ENCODE data around the gene CIAO1. TPM values are rescaled to one million over a fixed set of nuclear protein-coding genes. Genes with fewer than 3 reads are reported as not detected.

CIAO1 gene
- total and polyA plus RNA-seq, 10 donors, result 31.3 to 122 (median 70.3) TPM

DNA sequence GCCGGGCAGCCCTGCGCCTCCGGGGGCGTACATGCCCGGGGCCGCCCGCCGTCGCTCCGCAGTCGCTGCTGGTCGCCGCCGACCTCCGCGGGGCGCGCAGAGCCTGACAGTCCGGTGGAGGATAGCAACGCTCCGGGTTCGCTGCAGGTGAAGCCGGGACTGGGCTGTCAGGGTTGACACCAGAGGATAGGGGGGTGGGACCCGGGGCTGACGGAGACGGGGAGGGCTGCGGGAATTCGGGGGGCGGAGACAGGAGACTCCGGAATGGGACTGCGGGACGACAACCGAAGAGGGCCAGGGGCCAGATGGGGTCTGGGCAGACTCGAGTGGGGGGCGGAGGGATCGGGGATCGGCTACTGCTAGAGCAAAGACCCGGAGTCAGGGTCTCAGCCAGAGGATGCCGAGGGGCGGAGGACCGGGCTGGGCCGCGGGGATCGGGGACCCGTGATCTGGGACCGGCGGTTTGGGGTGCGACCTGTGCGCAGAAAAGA is 631 bp upstream of the CIAO1 start:
- peaks cover 44 to 72% (median 63%) of the 10 kb centered on the region in 6 donors for H3K4me1 ChIP-seq
- intact Hi-C loops (cut with DNase I; ENCODE audit: low total_unique reads), result loop anchor here (5.0 kb wide), 1 partner anchor 58 kb away; the partner anchor contains the start of gene STARD7
- H3K27ac ChIP-seq, result peak overlapping the region; percentile 75 to 99 (median 94)
- no peaks in the 10 kb centered on the region for H3K27me3 ChIP-seq (replicated peaks in 1 of 7)
- 1% methylated on average over 32 to 49 of the region's 49 CpGs for WGBS, 5 donors
- H3K9me3 ChIP-seq, result no peaks in the 10 kb centered on the region
- TF ChIP-seq POLR2A (IDR thresholded peaks at IDR 0.05) (no peak), POLR2AphosphoS5 (IDR thresholded peaks at IDR 0.05) (no peak)
- TF ChIP-seq, protein P1, sequence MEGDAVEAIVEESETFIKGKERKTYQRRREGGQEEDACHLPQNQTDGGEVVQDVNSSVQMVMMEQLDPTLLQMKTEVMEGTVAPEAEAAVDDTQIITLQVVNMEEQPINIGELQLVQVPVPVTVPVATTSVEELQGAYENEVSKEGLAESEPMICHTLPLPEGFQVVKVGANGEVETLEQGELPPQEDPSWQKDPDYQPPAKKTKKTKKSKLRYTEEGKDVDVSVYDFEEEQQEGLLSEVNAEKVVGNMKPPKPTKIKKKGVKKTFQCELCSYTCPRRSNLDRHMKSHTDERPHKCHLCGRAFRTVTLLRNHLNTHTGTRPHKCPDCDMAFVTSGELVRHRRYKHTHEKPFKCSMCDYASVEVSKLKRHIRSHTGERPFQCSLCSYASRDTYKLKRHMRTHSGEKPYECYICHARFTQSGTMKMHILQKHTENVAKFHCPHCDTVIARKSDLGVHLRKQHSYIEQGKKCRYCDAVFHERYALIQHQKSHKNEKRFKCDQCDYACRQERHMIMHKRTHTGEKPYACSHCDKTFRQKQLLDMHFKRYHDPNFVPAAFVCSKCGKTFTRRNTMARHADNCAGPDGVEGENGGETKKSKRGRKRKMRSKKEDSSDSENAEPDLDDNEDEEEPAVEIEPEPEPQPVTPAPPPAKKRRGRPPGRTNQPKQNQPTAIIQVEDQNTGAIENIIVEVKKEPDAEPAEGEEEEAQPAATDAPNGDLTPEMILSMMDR (IDR thresholded peaks at IDR 0.05 in 8 of 11, conservative IDR thresholded peaks at IDR 0.05 in 3 of 11), result no peak
- peaks cover 0 to 66% (median 37%) of the 10 kb centered on the region in 6 donors for H3K36me3 ChIP-seq
- H3K4me3 ChIP-seq, result peak overlapping the region; percentile 83 to 98 (median 93)
- no peak for DNase-seq

DNA sequence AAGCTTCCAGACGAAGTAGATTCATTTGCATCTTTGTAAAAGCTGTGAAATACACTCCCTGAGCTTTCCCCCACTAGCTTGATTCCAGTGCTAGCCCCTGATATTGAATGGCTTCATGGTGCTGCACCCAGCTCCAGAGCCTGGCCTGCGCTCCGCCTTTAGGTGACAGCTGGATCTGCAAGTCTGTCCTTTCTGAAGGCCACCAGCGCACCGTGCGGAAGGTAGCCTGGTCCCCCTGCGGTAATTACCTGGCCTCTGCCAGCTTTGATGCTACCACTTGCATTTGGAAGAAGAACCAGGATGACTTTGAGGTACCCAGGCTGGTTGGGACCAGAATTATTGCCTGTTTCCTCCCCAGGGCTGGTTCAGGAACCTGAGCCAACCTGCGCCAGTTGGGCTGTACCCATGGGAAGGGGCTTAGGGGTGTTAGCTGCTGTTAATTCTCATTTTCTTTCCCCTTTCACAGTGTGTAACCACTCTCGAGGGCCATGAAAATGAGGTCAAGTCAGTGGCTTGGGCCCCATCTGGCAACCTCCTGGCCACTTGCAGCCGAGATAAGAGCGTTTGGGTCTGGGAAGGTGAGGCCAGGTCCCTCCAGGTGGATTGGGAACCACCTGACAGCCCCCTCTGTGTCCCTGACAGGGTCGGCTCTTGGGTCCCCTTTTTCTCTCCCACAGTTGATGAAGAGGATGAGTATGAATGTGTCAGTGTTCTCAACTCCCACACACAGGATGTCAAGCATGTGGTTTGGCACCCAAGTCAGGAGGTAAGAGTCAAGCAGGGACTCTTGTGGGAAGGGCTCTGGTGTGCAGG is 1.3 kb downstream of the CIAO1 start:
- TF ChIP-seq, protein P1 (IDR thresholded peaks at IDR 0.05 in 8 of 11, conservative IDR thresholded peaks at IDR 0.05 in 3 of 11), result peak in 6 of 11 experiments; percentile 6 to 39 (median 12)
- TF ChIP-seq POLR2A (IDR thresholded peaks at IDR 0.05), result no peak
- peak overlapping the region; percentile 83 to 98 (median 93) for H3K4me3 ChIP-seq
- H3K9me3 ChIP-seq, result no peaks in the 10 kb centered on the region
- peak; percentile 89 for DNase-seq
- H3K4me1 ChIP-seq, result peaks cover 30 to 52% (median 43%) of the 10 kb centered on the region in 6 donors
- intact Hi-C loops (cut with DNase I; ENCODE audit: low total_unique reads), result loop anchor here (5.0 kb wide), 1 partner anchor 60 kb away; the partner anchor contains the start of gene STARD7
- peaks cover 0 to 71% (median 51%) of the 10 kb centered on the region in 6 donors for H3K36me3 ChIP-seq
- WGBS, 5 donors, result 65 to 76% (median 74%) methylated on average over 10 to 12 of the region's 12 CpGs
- no peaks in the 10 kb centered on the region for H3K27me3 ChIP-seq (replicated peaks in 1 of 7)
- peak overlapping the region in 5 of 8 donors; percentile 7 to 99 (median 95) for H3K27ac ChIP-seq

DNA sequence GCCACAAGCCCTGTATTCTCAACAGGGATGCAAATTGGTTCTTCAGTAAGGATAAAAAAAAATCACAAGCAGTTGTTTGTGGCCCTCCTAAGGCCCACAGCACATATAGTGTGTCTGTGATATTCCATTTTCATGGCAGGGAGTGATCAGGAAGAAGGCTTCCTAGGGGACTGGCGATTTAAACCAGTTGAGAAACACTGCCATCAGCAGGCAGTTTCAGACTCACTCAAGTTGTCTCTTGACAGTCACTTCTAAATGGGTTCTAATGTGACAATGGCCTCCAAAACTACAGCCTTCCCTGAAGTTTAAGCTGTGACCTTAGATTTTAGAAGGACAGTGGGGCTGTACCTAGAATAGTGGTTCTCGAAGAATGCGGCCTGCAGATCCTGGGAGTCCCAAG is 6.0 kb downstream of the CIAO1 start:
- Histone ChIP-seq H3K4me1 (peaks cover 7 to 17% (median 11%) of the 10 kb centered on the region in 6 donors), H3K36me3 (peaks cover 0 to 98% (median 91%) of the 10 kb centered on the region in 6 donors), H3K27ac (no peak overlapping the region), H3K4me3 (no peak overlapping the region), H3K27me3 (replicated peaks in 1 of 7) (no peaks in the 10 kb centered on the region), H3K9me3 (no peaks in the 10 kb centered on the region)
- WGBS, 5 donors, result 84 to 94% (median 91%) methylated on average over 3 of the region's 3 CpGs
- intact Hi-C loops (cut with DNase I; ENCODE audit: low total_unique reads), result no loop called here
- no peak for TF ChIP-seq POLR2A (IDR thresholded peaks at IDR 0.05)
- TF ChIP-seq, protein P1 (IDR thresholded peaks at IDR 0.05 in 8 of 11, conservative IDR thresholded peaks at IDR 0.05 in 3 of 11), result no peak
- TF ChIP-seq POLR2AphosphoS5 (IDR thresholded peaks at IDR 0.05), result no peak
- DNase-seq, result no peak

DNA sequence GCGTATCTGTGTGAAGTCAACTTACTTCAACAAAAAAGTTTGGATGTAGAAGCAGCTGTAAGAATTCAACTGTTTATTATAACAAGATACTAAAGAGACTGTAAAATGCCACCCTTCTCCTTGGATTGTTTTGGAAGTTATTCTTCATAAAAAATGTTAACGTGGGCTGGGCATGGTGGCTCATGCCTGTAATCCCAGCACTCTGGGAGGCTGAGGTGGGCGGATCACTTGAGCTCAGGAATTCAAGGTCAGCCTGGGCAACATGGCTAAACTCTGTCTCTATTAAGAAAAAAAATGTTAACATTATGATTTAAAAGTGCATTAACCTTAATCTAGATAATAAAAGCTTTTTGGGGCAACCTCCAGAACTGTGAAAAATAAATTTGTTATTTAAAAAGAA is 7.7 kb downstream of the CIAO1 start:
- DNase-seq, result no peak
- H3K36me3 ChIP-seq, result peaks cover 6 to 100% (median 96%) of the 10 kb centered on the region in 6 donors
- no peaks in the 10 kb centered on the region for H3K4me1 ChIP-seq
- no peak for TF ChIP-seq POLR2A (IDR thresholded peaks at IDR 0.05)
- intact Hi-C loops (cut with DNase I; ENCODE audit: low total_unique reads), result no loop called here
- no peak overlapping the region for H3K27ac ChIP-seq
- H3K27me3 ChIP-seq (replicated peaks in 1 of 7), result no peaks in the 10 kb centered on the region
- WGBS, 5 donors, result 71 to 85% (median 81%) methylated on average over 3 of the region's 3 CpGs
- no peaks in the 10 kb centered on the region for H3K9me3 ChIP-seq
- no peak overlapping the region for H3K4me3 ChIP-seq
